Measurements from ENCODE around the gene UBQLNL. TPM values are rescaled to one million over a fixed set of nuclear protein-coding genes. Genes with fewer than 3 reads are reported as not detected.

Gene UBQLNL
- polyA plus RNA-seq, 1 donor: 0.18 TPM

DNA sequence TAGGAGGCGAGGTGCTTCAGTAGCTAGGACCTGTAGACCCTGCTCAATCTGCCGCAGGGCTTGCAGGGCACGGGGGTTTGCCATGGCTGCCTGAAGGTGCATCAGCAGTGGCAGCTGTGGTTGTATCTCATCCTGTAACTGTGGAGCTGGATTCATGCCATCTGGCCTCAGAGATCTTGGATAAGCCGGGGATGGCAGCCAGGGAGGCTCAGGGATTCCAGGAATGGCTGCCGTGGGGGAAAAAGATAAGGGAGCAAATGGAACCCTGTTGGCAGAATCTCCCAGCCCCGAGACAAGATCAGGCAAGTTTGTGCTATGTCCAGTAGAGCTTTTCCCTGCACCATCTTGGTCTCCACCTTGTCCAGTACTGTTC lies 8.6 kb downstream of the UBQLNL start:
- DNase-seq (ENCODE audit: low read depth): no peak

DNA sequence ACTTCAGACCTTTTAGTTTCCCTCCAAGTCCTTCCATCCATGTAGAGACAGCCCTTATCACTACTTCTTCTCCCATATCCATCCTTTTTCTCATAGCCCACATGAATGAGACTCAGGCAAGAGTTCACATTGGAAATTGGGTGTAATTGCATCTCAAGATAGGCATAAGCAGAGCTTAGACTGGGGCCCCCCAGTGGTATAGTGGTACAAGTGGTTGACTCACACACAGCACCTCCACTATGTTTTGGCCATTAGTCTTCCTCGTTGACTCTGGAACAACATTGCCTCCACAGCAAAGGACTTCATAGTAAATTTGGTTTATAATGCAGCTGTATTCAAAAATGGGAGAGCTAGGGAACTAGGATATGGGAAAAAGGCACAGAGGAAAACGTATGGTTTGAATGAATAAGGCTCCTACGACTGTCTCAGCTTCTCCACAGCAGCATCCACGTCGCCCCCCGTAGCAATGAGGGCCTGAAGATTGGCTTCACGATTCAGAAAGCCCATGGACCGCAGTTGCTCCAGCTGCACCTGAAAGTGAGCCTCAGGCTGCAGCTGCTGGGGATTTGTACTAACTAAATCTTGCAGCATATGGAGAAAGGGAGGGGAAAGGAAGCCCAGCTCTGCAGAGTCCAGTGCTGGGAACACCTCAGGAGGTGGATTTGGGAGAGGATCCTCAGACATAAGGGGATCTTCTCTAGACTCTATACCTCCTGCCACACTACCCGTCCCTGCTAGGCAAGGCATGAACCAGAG lies 9.1 kb downstream of the UBQLNL start:
- DNase-seq (ENCODE audit: low read depth): no peak

DNA sequence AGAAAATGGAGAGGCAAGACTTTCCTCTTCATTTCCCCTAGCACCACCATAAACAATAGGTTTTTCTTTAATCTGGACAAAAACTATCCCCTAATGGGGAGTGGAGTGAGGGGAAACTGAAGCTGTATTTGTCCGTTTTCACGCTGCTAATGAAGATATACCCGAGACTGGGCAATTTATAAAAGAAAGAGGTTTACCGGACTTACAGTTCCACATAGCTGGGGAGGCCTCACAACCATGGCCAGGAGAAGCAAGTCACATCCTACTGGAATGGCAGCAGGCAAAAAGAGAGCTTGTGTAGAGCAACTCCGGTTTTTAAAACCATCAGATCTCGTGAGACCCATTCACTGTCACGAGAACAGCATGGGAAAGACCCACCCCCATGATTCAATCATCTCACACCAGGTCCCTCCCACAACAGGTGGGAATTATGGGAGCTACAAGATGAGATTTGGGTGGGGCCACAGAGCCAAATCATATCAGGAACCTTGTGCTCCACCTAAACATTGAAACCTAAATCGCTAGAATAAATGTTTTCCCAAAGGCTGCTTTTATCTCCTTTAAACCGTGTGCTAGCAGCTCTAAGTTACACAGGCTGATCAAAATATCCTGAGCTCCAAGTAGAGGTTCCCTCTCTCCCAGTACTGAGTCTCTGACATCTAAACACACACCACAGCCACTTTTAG lies 11.0 kb downstream of the UBQLNL start:
- no peak for DNase-seq (ENCODE audit: low read depth)

DNA sequence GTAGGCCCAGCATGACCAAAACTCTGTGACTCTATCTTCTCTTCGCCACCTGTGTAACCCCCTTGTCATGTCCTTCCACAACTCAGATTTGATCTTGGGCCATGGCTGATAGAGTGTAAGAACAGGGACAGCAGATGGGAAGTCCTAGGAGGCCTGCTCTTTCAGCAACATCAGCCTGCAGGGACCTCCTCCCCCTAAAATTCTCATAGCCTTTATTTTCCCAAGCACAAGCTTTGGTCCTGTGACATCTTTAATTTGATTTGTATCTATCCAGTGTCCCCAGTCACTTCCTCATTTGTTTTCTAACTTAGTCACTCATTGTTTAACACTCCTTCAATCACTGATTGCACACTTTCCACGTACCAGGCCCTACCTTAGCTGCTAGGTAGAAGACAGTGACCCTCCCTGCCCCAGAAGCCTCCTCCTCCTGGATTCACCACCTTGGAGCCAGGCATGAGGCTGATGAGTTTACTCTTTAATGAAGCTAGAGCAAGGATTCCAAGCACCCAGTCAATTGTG lies 12.0 kb downstream of the UBQLNL start:
- no peak for DNase-seq (ENCODE audit: low read depth)

DNA sequence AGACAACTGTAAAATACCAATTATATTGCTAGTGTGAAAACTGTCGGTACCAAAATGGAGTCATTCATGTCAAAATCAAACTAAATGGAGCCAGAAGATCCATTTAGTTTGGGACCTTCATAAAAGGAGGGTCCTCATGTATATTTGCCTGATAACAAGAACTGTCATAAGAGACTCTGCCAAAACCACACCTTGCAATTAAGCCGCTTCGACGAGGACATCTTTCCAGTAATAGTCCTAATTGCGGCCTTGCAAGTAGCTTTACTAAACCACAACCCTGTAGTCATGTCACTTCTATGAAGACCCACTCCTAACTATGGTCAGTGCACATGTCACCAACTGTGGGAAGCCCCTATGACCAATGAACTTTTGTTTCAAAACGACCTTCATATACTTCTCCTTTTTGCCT lies 16.1 kb downstream of the UBQLNL start:
- DNase-seq (ENCODE audit: low read depth): no peak

DNA sequence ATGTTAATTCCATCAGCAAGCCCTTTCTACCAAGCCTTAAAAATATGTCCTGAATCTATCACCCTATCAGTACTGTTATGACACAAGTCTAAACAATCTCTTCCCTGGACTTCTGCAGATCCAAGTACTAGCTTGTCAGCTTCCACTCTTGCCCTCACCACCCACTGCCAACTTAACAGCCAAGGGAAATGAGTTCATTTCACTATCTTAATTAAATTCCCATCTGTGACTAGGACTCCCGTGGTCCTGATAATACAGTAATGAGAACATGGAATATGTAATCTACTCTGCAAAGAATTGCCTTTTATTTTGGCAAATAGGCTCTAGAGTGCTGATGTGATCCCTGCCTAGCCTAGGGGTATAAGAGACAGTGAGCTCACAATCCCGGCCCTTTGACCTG lies 16.8 kb downstream of the UBQLNL start:
- no peak for DNase-seq (ENCODE audit: low read depth)

DNA sequence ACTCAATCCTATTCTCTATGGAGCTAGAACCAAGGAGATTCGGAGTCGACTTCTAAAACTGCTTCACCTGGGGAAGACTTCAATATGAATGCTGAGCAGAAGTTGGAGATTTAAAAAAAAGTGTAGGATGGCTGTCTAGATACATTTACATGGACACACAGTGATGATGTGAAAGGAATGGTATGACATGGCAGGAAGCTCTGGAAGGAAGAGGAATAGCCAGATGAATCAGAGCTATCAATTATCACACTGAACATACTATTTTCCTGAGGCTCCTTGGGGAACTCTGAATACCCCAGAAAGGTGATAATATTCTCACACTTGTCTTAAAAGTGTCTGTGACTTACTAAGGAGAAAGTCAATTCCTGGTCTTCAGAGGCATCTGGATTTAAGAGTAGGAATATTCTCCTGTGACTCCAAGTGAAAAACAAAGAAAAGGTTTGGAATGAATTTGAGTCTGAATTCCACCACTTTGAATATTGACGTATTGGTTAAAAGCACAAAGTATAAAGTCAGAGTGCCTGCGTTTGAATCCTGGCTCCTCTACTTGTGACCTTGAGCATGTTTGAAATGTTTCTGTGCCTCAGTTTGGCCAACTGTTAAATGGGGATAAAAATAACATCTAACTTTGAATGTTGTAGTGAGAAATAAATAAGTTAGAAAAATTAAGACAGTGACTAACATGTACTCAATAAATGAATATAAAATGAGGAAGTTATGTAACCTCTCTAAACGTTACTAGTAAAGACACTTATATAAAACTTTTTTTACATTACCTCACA lies 26.7 kb downstream of the UBQLNL start:
- no peak for DNase-seq (ENCODE audit: low read depth)

DNA sequence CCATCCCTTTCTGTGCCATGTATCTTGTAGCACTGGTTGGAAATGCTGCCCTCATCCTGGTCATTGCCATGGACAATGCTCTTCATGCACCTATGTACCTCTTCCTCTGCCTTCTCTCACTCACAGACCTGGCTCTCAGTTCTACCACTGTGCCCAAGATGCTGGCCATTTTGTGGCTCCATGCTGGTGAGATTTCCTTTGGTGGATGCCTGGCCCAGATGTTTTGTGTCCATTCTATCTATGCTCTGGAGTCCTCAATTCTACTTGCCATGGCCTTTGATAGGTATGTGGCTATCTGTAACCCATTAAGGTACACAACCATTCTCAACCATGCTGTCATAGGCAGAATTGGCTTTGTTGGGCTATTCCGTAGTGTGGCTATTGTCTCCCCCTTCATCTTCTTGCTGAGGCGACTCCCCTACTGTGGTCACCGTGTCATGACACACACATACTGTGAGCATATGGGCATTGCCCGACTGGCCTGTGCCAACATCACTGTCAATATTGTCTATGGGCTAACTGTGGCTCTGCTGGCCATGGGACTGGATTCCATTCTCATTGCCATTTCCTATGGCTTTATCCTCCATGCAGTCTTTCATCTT lies 27.6 kb downstream of the UBQLNL start:
- no peak for DNase-seq (ENCODE audit: low read depth)

DNA sequence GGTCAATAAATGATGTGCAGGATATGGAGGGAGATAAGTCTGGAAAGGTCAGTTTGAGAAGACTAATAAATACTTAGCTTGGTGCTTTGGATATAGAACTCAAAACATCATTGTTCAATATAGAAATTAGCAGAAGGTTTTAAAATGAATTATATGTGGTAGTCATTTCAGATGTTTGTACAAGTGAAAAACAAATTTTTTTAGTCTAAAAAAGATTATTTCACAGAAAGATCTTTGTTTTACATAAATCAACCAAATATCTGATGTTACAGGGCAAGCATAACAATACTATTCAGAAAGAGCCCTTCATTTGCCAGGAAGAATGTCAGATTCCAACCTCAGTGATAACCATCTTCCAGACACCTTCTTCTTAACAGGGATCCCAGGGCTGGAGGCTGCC lies 28.1 kb downstream of the UBQLNL start, which contains the start of gene OR52D1:
OR52D1 (plus strand) TSS at position 301 of the 400 bp plus-strand sequence; CDS start at position 323, 22 bp downstream.
- DNase-seq (ENCODE audit: low read depth): no peak

DNA sequence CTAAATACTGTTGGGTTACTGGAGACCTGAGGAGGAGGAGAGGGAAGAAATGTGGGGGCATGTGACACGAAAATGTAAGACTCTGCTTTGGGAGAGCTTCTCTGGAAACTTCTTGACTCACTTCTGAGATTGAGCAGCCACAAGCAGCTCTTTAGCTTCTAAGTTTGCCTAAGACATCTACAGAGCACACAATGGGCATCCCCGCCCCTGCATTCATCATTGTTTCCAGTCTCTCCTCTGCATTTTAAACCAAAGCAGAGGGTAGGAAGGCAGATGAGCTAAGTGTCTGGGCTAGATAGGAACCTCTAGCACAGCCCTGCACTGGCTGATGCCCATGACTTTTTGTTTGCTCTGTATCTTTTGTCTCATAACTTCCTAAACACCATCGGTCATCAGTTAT lies 30.1 kb downstream of the UBQLNL start:
- DNase-seq (ENCODE audit: low read depth): no peak

DNA sequence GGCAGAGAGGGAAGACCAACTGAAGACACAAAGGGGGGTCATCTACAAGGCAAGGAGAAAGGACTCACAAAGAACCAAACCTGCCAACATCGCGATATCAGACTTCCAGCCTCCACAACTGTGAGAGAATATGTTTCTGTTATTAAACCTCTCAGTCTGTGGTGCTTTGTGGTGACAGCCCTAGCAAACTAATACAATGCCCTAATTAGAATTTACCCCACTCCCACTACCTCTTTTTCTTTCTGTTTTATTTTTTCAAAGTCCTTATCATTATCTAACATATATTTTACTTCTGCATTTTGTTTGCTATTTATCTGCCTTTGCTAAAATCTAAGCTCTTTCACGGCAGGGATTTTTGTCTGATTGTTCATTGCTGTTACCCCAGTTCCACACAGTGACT lies 30.5 kb downstream of the UBQLNL start:
- DNase-seq (ENCODE audit: low read depth): no peak

DNA sequence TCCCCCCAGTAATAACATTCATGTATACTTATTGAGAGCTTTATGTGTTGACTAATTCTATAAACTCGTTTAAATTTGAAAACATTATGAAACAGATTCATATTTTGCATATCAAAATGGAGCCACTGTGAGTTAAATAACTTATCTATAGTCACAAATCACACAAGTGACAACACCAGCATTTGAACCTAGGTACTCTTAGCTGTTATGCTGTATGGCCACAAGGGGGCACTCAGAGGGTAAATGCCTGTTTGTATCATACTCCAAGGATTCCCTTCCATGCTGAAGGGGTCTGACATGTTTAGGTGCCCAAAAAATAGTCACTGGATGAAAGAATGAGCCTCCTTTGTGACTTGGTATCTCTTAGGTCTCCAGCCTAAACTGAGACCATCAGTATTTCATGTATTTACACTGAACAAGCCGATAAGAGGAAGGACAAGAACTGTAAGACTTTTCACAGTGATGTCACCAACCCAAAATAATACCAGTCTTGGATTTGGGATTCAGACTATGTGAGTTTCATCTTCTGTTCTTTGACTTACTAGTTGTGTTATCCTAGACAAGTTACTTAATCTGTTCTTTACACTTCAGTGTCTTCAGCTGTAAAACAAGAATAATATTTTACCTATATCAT lies 40.2 kb downstream of the UBQLNL start:
- peak; percentile 1 for DNase-seq (ENCODE audit: low read depth)

DNA sequence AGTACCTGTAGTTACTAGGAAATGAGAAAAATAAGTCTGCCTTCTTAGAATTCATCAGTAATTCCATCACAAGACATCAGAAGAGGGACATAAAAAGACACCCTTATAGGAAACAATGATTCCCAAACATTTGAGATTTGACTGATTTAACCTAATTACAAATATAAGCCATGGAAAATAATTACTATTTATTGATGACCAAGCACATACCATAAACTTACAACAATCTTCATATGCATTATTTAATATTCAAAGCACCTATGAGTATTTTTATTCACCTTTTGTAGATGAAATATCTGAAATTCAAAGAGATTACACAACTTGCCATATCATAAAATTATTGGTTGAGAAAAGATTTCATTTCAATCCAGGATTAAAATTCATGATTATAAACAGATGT lies 42.6 kb downstream of the UBQLNL start:
- no peak for DNase-seq (ENCODE audit: low read depth)

DNA sequence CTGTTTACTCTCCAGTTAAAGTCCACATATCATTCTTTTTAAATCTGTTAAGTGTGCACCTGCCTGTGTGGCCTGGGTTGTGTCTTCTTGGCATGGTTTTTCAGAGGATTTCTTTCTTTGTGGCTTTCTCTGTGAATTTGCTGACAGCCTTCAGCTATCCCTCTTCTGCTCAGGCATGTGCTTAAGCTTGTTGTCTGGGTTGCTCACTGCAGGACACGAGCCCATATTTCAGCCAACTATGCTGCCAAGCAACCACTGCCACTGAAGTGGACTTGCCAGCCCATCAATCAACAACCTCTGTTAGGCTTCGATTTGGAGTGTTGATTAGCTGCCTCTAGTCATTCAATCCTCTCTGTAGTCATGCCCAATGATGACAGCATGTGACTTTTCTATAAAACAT lies 49.0 kb downstream of the UBQLNL start:
- DNase-seq (ENCODE audit: low read depth): no peak

Other genes starting within 250 kb of the UBQLNL start
- 5.5 TPM for gene HBE1, start 246.8 kb downstream of the UBQLNL start, polyA plus RNA-seq (ENCODE audit: insufficient read length)
- gene OR51B4, start 214.8 kb downstream of the UBQLNL start, polyA plus RNA-seq (ENCODE audit: insufficient read length): not detected
- gene OR51B2, start 192.4 kb downstream of the UBQLNL start, polyA plus RNA-seq (ENCODE audit: insufficient read length): not detected
- gene OR51B5, start 173.2 kb downstream of the UBQLNL start, polyA plus RNA-seq (ENCODE audit: insufficient read length): 0.15 TPM
- not detected for gene OR51B6, start 165.2 kb downstream of the UBQLNL start, polyA plus RNA-seq (ENCODE audit: insufficient read length)
- gene OR51M1, start 132.9 kb downstream of the UBQLNL start, polyA plus RNA-seq (ENCODE audit: insufficient read length): not detected
- not detected for gene OR51Q1, start 94.6 kb downstream of the UBQLNL start, polyA plus RNA-seq (ENCODE audit: insufficient read length)
- gene OR51I1, start 75.2 kb downstream of the UBQLNL start, polyA plus RNA-seq (ENCODE audit: insufficient read length): not detected
- not detected for gene OR51I2, start 67.4 kb downstream of the UBQLNL start, polyA plus RNA-seq (ENCODE audit: insufficient read length)
- gene OR52D1, start 28.0 kb downstream of the UBQLNL start, polyA plus RNA-seq (ENCODE audit: insufficient read length): not detected
- gene UBQLN3, start 6.7 kb downstream of the UBQLNL start, polyA plus RNA-seq (ENCODE audit: insufficient read length): not detected
- gene OR52H1, start 31.8 kb upstream of the UBQLNL start, polyA plus RNA-seq (ENCODE audit: insufficient read length): not detected
- gene OR52B6, start 64.2 kb upstream of the UBQLNL start, polyA plus RNA-seq (ENCODE audit: insufficient read length): not detected
- 1.4 TPM for gene TRIM6, start 79.9 kb upstream of the UBQLNL start, polyA plus RNA-seq (ENCODE audit: insufficient read length)
- gene TRIM34, start 108.3 kb upstream of the UBQLNL start, polyA plus RNA-seq (ENCODE audit: insufficient read length): 4.5 TPM
- 11.4 TPM for gene TRIM5, start 168.4 kb upstream of the UBQLNL start, polyA plus RNA-seq (ENCODE audit: insufficient read length)
- gene TRIM22, start 173.1 kb upstream of the UBQLNL start, polyA plus RNA-seq (ENCODE audit: insufficient read length): 8.1 TPM
- gene OR56B1, start 219.7 kb upstream of the UBQLNL start, polyA plus RNA-seq (ENCODE audit: insufficient read length): not detected
- not detected for gene OR52N4, start 237.5 kb upstream of the UBQLNL start, polyA plus RNA-seq (ENCODE audit: insufficient read length)